Activated CD4-positive, CD25-positive, alpha-beta regulatory T cell treated with anti-CD3 and anti-CD28 coated beads, Interleukin-2, amount 50 U/mL, for 16 hours (primary cell): ENCODE data around the gene MCAT.

Experiments
- DNase-seq: peaks from one replicate; pipeline ENCODE4 v3.0.0-alpha.2; 2020; ENCODE audit warnings: low read depth, low spot score

Gene MCAT

DNA sequence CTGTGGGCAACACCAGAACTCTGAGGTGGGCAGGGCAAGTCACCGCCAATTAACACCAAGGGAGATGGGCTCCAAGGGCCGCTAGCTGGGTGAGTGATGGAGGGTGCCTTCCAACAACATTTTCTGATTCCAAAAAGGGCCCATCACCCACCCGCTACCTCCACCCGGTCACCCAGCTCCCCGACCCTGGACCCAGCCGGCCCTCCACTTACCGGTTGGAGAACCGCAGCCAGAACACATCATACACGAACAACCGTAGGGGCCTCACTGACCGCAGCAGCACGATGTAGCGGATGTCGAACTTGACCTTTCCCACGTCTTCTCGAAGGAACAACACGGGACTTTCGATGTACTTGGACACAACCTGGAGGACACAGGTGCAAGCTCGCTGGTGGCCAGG is 29.0 kb upstream of the MCAT start:
- no peak for DNase-seq

GRCh38 chr22:43171607-43172006 is 28.4 kb upstream of the MCAT start:
- DNase-seq, result no peak

- DNase-seq, result no peak
Measured at GRCh38 chr22:43171019-43171491, 27.9 kb upstream of the MCAT start.

- DNase-seq, result no peak
Measured at GRCh38 chr22:43170131-43170480, 26.9 kb upstream of the MCAT start.

- DNase-seq, result no peak
Measured at GRCh38 chr22:43169310-43170130, 26.3 kb upstream of the MCAT start.

GRCh38 chr22:43168471-43169309 is 25.5 kb upstream of the MCAT start:
- no peak for DNase-seq

DNA sequence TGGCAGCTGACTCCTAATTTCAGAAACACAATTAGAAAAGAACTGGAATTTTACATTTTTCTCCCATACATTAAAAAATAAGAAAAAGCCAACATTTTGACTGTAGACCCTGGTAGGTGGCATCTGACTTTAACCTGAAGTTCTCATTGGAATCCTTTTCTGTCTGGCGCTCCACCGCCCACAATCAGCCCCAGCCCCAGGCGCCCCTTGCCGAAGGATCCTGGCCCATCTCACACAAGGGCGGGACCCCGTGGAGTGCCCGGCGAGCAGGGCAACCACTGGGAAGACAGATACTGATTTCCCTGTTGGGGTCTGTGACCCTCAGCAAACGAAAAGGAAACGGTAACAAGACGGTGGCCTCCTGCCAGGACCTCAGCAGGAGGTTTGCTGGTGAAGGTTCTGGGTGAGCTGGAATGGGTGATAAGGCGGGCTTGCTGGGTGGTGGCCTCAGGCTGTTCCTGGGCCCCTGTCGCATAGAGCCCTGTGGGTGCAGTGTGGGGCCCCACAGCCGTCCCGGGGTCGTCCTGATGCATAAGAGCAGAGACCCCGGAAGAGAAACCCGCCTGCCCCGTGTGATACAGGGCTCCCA is 23.9 kb upstream of the MCAT start:
- DNase-seq, result no peak

GRCh38 chr22:43166132-43166930 is 23.1 kb upstream of the MCAT start:
- no peak for DNase-seq

DNA sequence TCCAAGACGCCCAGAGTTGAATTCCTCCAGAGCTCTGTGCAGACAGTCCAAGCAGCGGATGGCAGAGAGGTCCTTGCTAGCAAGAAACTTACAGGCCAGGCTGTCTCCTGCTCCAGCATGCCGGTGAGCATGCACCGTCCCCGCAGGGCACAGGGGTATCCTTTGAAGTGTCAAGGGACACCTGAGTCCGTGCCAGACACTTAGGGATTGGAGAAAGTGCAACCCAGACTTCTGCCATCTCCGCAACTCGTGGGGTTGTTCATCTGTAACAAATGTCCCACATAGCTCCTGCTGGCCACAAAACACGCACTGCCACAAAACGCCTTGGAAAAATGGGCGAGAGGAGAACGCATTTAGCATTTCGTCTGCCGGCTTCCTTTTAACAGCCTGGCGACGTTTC is 21.4 kb upstream of the MCAT start:
- no peak for DNase-seq

- no peak for DNase-seq
Measured at GRCh38 chr22:43163241-43163795, 20.1 kb upstream of the MCAT start.

DNA sequence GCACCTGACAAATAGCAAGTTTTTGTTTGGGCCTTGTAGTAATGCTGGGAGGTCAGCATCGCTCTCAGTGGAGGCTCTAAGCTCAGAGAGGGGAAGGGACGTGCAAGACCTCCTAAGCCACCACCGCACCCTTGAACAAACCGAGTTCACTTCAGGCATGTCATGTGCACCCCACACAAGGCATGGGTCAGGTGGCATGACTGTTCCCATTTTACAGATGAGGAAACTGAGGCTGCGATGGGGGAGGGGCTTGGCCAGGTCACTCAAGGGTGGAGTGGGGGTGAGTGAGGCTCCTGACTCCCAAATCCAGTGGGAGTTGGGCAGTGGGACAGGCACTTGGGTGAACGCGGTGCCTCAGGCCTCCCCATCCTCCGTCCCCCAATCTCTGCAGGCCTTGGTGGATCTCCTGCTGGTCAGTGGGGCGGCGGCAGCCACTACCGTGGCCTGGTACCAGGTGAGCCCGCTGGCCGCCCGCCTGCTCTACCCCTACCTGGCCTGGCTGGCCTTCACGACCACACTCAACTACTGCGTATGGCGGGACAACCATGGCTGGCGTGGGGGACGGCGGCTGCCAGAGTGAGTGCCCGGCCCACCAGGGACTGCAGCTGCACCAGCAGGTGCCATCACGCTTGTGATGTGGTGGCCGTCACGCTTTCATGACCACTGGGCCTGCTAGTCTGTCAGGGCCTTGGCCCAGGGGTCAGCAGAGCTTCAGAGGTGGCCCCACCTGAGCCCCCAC is 19.4 kb upstream of the MCAT start:
- DNase-seq, result no peak

DNA sequence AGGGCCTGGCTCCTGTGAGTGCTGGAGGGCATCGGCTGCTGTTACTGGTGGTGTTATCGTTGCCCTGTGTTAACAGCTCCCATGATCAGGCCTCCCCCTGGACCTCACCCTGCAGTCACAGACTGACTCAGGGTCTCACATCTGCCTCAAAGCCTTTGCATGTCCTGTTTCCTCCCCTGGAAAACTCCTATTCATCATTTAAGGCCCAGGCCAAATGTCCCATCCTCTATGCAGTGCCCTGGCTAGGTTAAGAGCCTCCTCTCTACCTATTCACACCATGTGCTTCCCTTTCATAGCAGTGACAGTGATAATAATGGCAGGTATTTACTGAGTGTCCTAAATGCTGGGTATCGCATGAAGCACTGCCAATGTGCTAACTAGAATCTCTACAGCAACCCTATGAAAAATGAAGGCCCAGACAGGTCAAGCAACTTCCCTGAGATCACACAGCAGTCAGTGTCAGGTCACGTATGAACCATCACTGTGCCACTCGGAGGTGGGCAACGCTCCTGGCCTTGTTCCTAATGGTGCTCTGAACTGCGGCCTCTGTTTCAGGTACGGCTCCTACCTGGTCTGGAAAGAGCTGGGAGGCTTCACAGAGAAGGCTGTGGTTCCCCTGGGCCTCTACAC is 17.4 kb upstream of the MCAT start:
- no peak for DNase-seq

- no peak for DNase-seq
Measured at GRCh38 chr22:43159484-43160178, 16.4 kb upstream of the MCAT start.

DNA sequence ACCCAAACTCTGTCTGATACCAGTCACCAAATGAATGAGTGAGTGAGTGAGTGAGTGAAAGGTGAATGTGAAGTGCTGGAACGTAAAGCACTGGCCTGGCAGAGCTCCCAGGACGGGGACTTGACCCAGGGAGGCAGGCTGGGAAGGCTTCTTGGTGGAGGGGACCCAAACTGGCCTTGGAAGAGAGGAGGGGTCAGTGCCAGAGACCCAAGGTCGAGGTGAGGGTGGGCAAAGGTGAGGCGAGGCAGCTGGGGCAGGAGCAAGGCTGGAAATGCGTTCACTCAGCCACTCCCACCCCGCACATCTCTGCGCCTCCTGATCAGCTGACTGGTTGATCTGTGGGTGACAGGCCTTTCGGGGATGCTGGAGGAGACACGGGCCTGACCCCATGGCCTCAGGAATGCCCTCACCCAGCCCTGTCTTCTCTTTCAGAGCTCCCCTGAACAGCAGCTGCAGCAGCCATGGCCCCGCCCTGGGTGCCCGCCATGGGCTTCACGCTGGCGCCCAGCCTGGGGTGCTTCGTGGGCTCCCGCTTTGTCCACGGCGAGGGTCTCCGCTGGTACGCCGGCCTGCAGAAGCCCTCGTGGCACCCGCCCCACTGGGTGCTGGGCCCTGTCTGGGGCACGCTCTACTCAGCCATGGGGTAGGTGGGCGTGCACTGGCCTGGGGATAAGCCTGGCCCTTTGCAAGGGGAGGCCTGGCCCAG is 15.7 kb upstream of the MCAT start:
- DNase-seq, result no peak

- no peak for DNase-seq
Measured at GRCh38 chr22:43157874-43158546, 14.8 kb upstream of the MCAT start.

GRCh38 chr22:43156413-43156812 is 13.2 kb upstream of the MCAT start:
- DNase-seq, result no peak

DNA sequence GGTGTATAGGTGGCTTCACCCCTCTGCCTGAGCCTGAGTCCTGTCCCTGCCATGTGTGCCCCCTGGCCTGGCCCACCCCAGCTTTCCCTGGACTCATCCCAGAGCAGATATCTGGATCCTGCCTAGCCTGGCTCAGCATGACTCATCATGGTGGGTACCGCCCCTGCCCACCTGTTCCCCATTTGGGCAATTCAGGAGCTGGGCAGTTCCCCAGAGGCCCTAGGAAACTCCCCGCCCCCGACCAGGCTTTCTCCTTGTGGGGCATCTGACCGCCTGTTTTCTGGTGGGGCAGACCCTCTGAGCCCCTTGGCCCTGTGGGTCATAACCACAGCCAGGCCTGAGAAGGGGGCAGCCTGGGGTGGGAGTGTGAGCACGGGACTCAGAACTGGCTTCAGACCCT is 12.6 kb upstream of the MCAT start:
- no peak for DNase-seq

- no peak for DNase-seq
Measured at GRCh38 chr22:43154887-43155536, 11.8 kb upstream of the MCAT start.
